NCI-H82 treated with DMSO at 0.1 percent for 48 hours (cell line): ENCODE measurements around the gene TBC1D22A.

Experiments used
- DNase-seq: peaks from one replicate; lab custom pipeline; 2025; ENCODE audit not compliant: unreplicated experiment; lab: John Stamatoyannopoulos, UW

TBC1D22A gene

DNA sequence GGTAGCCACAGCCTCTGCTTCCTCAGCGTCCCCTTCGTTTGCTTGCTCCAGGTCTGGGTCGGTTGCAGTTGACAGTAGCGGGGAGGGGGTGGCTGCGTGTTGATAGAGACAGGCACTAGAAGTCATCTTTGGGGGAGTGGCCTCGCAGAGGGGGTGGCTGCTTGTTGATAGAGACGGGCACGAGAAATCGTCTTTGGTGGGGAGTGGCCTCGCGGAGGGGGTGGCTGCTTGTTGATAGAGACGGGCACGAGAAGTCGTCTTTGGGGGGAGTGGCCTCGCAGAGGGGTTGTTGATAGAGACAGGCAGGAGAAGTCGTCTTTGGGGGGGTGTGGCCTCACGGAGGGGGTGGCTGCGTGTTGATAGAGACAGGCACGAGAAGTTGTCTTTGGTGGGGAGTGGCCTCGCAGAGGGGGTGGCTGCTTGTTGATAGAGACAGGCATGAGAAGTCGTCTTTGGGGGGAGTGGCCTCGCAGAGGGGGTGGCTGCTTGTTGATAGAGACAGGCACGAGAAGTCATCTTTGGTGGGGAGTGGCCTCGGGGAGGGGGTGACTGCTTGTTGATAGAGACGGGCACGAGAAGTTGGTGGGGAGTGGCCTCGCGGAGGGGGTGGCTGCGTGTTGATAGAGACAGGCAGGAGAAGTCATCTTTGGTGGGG is 328.3 kb downstream of the TBC1D22A start:
- no peak for DNase-seq

- no peak for DNase-seq
Measured at GRCh38 chr22:47091246-47091651, 328.8 kb downstream of the TBC1D22A start.

DNA sequence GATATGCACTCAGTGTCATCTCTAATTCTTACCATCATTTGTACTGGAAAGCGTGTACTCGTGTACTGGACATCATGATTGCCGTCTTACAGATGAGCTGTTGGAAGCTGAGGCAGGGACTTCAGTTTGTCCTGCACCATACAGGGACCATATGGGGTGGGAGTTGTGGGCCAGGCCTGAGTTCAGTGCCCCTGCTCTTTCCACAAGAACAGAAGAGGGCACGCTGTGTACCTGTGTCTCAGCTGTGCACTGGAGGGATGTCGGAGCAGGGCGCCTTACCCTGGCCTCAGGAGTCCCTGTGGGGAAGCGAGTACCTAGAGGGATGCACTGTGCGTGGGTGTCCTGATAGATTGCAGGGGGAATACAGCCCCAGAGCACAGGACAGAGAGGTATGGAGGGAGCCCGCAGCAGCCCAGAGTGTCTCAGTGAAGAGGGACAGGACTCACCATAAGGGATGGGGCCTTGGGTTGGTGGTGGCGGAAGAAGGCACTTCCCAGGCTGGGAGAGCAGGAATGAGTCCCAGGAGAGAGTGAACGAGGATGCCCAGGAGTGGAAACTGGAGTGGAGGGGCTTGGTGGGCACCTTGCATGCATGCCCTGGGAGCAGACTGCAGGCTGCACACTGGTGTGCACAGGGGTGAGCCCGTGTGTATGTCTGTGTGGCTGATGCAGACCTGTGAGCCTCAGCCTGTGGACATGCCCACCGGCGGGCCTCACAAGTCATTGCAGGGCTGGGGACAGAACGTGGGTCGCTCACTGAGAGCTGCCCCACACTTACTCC is 329.7 kb downstream of the TBC1D22A start:
- DNase-seq, result no peak

DNA sequence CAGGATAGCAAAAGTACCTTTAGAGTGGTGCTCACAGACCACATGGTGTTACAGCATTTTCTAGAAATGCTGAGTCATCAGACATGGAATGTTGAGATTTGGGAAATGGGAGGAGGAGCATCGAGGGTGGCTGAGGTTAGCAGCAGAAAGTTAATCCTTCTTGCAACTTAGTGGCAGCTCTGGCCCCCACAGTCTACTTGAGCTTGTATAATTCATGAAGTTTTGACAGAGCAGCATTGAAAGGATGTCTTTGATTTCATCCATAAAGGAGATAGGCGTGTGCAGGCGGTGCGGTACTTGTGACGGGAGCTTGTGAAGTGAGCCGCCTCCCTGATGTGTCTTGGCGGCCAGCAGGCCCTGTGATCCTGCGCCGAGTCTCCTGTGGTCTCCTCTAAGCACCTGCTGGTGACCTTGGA is 330.5 kb downstream of the TBC1D22A start:
- DNase-seq, result no peak

DNA sequence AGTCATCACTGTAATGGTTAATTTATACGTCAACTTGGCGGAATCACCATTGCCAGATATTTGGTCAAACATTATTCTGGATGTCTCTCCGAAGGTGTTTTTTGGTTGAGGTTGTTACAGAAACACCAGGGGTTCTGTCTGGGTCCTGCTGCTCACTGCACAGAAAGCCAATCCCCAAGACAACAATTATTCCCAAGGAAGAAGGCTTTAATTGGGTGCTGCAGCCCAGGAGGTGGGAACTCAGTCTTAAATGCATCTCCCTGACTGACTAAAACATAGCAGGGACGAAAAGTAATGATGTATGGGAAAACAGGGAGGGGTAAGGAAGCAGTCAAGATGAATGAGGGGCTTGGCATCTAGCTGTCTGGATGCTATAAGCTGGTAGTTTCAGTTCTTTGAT is 331.3 kb downstream of the TBC1D22A start:
- DNase-seq, result no peak

DNA sequence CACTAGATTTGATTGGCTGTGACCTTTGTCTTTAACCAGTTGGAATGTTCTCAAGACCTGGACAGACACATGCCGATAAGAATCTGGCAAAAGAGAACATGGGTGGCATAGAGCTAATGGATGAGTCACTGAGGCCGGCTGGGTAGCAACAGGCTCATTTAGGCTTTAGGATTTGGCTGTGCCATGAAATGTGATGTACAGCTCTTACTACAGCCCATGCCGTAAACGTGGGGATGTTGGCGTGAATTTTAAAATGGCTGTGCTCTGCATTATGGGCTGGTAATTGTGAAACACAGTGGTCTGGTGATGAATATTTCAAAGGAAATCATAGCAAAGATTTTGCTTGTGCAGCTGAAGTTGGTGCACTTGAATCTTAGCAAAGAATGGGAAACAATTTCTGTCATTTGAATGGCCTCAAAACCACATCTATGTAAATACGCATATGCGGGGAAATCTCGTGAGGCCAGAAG is 332.4 kb downstream of the TBC1D22A start:
- DNase-seq, result no peak

DNA sequence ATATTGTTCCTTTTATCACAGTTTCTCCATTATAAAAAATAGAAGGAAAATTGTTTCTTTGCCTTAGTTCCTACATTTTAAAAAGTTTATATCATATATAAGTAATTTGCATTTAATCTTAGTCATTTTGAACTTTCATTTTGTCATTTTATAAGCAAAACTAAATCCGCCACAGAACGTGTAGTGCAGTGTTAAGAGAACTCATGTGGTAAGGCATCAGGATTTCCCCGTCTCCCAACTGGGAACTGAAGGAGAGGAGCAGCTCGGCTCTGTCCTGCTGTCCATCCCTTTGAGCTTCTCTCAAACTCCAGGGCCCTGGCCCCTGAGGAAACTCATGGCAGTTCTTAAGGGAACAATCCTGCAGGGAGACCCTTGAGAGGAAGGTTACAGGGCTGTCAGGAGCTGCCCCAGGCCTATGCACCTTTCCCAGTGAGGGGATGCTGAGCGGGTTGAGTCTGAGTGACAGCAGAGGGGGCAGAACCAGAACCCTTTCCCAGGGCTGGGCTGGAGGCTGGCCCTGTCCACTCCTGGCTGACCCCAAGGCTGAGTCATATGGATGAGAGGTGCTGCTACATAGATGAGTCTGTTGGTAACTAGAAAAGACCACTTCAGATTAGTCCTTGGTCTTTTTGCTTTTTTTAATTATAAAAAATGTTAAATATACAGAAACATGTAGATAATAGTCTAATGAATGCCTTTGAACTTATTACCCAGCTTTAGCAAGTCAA is 333.1 kb downstream of the TBC1D22A start:
- DNase-seq, result no peak

- no peak for DNase-seq
Measured at GRCh38 chr22:47098121-47098520, 335.7 kb downstream of the TBC1D22A start.

DNA sequence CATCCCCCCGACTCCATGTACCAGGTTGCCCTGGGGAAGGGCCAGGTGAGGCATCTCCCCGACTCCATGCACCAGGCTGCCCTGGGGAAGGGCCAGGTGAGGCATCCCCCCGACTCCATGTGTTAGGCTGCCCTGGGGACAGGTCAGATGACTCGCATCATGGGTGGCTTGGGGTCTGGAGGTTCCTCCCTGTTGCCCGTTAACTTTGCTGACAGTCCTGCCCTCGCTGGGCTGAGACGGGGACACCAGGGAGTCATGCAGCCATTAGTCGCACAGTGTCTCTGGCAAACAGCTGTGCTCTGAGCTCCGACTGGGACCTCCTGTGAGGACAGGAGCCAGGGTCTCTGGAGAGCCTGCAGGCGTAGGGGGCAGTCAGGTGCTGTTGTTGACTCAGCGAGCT is 336.1 kb downstream of the TBC1D22A start:
- DNase-seq, result no peak

GRCh38 chr22:47100019-47100418 is 337.6 kb downstream of the TBC1D22A start:
- DNase-seq, result no peak

GRCh38 chr22:47100646-47101200 is 338.3 kb downstream of the TBC1D22A start:
- no peak for DNase-seq

DNA sequence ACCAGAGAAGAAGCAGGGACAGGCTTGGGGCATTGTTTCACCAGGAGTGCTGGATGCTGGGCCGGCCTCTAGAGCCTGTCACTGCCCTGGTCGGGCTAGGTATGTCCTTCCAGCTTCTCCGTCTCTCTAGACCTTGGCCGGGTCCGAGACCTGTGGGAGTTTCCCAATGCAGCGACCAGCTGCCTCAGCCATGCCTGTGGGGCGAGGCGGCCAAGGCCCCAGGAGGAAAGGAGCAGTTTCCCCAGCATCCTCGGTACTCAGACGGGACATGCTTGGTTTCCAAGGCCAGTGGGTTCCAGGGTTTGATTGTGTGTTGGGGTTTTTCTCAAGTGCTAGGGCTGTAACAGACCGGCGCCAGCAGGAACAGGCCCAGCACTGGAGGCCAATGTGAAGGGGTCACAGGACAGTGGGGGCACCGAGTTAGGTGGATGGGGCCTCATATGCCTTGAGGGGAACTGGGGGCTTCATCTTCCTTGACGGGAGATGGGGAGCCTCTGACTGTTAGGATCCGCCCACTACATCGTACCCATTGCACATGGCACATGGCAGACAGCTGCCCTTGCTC is 339.0 kb downstream of the TBC1D22A start:
- DNase-seq, result no peak

DNA sequence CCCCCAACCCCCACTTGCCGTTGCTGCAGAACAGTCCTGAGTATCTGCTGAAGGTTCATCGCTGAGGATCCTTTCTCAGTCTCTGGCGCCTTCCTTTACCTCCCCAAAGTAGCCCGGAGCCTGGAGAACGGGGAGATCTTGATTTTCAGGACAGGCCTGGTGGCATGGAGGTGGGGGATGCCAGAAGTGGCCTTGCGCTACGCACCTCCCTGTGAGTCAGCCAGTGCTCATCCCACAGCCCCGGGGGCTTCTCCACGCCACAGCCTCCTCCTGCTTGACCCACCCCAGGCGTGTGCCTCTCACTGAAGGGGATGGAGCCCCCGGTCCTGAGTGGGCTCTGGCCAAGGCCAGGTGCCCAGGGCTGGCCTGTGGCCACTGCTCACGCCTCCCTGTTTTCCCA is 339.6 kb downstream of the TBC1D22A start:
- no peak for DNase-seq

- no peak for DNase-seq
Measured at GRCh38 chr22:47102648-47103047, 340.2 kb downstream of the TBC1D22A start.

DNA sequence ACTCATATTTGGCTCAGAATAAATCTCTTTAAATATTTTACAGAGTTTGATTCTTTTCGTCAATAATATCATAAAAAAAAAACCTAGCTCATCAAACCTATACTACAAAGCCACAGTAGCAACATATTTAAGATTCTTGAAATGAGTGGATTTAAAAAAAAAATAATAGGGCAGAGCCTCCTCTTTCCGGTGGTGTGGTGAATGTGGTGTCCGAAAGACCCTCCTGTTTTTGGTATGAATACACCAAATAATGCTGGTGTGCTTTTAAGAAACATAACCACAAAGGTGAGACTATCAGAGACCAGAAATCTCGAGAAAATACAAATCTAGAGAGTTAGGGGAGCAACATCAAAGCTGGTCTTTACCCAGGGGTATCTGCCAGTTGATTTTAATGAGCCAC is 342.6 kb downstream of the TBC1D22A start:
- no peak for DNase-seq

DNA sequence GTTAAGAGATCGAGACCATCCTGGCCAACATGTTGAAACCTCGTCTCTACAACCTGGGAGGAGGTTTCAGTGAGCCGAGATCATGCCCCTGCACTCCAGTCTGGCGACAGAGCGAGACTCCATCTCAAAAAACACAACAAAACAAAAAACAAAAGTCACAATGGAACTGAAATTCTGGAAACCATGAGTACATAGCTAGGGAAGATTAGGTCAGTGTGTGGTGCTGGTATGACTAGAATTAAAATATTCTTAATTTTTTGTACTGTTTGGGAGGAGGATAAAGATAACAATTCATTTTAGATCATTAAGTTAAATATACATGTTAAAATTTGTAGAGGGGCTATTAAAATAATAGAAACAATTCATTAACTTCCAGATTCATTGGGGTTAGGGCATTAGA is 344.4 kb downstream of the TBC1D22A start:
- DNase-seq, result no peak

- DNase-seq, result no peak
Measured at GRCh38 chr22:47107431-47107830, 345.0 kb downstream of the TBC1D22A start.

- DNase-seq, result no peak
Measured at GRCh38 chr22:47110817-47111443, 348.5 kb downstream of the TBC1D22A start.

GRCh38 chr22:47111626-47112581 is 349.5 kb downstream of the TBC1D22A start:
- DNase-seq, result no peak

GRCh38 chr22:47112582-47112965 is 350.1 kb downstream of the TBC1D22A start:
- no peak for DNase-seq
